NT2/D1 (cell line): ENCODE measurements around the gene PRKG1.

ENCODE experiments used
- SUZ12 ChIP-seq: IDR thresholded peaks from 2 replicates; pipeline ENCODE4 v1.6.1; 2011; ENCODE audit not compliant: insufficient read length, insufficient read depth; ENCODE audit errors: extremely low read depth
- YY1 ChIP-seq: IDR thresholded peaks from 2 replicates; pipeline ENCODE4 v1.6.1; 2011; ENCODE audit not compliant: insufficient read length, insufficient read depth
- ZNF274 ChIP-seq: IDR thresholded peaks from 2 replicates; pipeline ENCODE4 v1.6.1; 2011; ENCODE audit warnings: mild to moderate bottlenecking, low read depth, low read length

GRCh38 chr10:51886438-51887068 lies 812.3 kb downstream of the PRKG1 start:
- no peak for TF ChIP-seq SUZ12
- TF ChIP-seq YY1 = no peak
- TF ChIP-seq ZNF274 = no peak
